HG03135 (cell line): Measurements from ENCODE around the gene SGMS1.
"Not testable (repeated sequence)": the region's sequence is repeated elsewhere in the genome, so short reads cannot be mapped to it uniquely, and the experiment has no call there.

ENCODE experiments used
- ATAC-seq: cut with Tn5 transposase; IDR thresholded peaks from one replicate; pipeline ENCODE4 v1.9.1; 2021; ENCODE audit warnings: mild to moderate bottlenecking, moderate library complexity; ENCODE audit not compliant: unreplicated experiment

The SGMS1 gene

GRCh38 chr10:50540069-50540825, 83.5 kb downstream of the SGMS1 start:
- ATAC-seq, result peak; percentile 57

GRCh38 chr10:50538555-50539398, 85.0 kb downstream of the SGMS1 start:
- ATAC-seq, result no peak

DNA sequence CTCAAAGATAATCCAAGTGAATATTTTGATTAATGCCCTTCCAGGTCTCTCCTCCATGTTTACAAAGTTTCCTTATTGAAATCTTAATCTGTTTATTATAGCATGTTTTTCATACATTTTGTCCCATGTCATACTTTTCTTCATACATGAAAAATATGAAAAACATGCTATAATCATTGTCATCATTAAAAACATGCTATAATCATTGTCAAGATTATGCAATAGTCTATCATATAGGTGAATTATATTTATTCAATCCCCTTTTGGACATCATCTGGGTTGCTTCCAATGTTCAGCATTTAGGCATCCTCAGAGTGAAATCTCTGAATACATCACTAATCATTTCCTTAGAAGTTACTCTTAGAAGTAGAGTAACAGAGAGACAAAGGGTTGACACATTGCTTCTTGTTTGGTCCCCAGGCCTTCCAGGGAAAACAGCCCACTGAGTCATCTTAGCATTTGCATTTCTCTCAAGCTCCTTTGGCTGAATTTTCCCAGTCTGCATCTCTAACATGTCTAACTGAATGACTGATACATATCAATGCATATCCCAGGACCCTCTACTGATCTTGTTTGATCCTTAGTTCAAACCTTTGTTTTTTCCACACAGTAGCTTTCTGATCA, 87.0 kb downstream of the SGMS1 start:
- ATAC-seq, result no peak

DNA sequence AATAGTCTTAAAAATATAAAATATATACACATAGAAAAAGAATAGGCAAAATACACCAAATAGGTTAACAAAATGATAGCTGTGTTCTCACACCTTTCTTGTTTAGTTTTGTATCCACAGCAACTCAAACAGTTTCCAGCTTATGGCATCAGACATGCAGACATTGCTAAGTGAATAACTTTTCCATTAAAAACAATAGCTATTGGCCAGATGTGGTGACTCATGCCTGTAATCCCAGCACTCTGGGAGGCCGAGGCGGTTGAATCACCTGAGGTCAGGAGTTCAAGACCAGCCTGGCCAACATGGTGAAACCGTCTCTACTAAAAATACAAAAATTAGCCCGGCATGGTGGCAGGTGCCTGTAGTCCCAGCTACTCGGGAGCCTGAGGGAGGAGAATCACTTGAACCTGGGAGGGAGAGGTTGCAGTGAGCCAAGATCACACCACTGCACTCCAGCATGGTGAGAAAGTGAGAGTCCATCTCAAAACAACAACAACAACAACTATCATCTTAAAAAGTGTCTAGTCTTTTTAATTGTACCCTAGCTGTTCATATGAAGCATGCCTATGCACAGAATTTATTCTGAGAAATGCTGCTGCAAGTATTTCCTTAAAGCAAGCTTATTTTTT, 88.9 kb downstream of the SGMS1 start:
- ATAC-seq, result not testable (repeated sequence)

DNA sequence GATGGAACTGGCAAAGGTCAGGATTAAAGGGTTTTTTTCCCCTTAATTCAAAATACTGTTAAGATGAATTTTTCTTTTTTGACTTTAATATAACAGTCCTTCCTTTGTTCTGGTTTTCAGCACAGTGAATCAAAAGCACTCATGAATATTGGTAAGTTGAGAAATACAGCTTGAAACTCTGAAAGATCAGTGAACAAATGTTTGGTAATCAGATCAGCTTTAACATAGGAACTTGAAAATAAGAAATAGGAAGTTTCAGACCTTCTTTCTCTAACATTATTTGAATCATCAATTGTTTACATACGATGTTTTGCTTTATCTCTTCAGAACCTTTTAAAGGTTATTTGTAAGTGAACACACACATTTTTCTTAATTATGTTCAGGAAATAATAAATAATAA, 90.5 kb downstream of the SGMS1 start:
- no peak for ATAC-seq

- no peak for ATAC-seq
Measured at GRCh38 chr10:50531388-50532077, 92.2 kb downstream of the SGMS1 start.

DNA sequence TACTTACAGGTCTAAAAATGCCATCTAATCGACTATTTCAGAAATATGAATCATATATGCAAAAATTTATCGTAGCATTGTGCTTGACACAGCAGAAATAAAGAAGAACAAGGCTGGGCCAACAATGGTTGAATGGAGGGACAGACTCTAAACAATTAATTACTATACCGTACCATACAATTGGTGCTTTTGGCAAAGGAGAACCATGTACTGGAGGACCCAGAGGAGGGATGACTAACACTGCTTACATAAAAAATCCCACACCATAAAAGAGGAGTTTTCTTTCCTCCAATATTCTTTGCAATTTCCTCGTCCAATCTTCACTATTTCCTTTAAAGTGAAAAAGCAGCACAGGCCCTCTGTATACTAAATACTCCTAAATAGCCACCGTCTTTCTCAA, 94.1 kb downstream of the SGMS1 start:
- ATAC-seq, result no peak

DNA sequence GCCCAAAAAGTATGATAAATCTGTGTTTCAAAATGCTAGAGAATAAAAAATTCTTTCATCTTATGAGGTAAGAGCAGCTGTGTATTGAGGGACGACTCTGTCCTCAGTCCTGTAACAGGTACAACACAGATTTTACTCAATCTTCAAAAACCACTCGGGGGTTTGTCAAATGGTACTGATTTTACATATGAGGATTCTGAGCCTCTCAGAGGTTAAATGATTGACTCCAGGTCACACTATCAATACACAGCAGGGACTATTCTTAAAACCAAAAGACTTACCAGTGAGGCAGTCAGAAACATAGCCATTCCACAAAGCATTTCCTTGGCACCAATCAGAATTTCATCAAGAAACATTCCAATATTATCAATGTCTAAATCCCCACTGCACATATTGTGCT, 95.5 kb downstream of the SGMS1 start:
- no peak for ATAC-seq

DNA sequence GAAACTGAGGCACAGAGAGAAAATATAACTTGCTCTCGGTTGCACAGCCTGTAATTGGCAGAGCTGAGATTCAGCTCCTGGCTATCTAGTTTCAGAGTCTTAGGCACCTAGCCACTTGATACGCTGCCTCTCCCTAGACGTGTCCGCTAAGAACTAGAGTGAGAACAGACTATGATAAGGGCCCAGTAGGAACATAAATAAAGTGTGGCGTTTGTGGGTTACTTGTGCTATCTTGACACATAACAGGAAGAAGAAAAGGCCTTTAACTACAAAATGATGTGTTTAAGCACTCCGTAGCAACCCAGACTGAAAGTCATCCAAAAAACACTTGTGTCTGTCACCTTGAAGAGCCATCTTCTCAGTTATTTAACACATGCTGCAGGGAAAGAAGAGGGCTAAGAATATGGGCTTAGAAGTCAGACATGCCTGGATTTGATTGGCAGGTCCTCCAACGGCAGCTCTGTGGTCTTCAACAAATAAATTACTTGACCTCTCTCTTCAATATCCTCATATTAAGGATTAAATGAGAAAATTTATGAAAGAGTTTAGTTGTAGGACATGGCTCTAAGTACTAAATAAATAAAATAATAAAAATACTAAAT, 96.2 kb downstream of the SGMS1 start:
- no peak for ATAC-seq

DNA sequence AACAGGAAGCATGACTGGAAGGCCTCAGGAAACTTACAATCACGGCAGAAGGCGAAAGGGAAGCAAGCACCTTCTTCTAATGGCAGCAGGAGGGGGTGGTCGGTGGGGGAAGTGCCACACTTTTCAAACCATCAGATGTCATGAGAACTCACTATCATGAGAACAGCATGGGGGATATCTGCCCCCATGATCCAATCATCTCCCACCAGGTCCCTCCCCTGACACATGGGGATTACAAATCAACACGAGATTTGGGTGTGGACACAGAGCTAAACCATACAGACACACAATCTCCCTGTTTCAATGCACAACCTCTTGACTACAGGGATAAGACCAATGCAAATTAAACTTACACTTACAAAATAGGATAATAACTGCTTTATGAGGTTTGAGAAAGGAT, 97.6 kb downstream of the SGMS1 start:
- ATAC-seq, result no peak

GRCh38 chr10:50523357-50523756, 100.4 kb downstream of the SGMS1 start:
- no peak for ATAC-seq

- no peak for ATAC-seq
Measured at GRCh38 chr10:50522908-50523307, 100.8 kb downstream of the SGMS1 start.

DNA sequence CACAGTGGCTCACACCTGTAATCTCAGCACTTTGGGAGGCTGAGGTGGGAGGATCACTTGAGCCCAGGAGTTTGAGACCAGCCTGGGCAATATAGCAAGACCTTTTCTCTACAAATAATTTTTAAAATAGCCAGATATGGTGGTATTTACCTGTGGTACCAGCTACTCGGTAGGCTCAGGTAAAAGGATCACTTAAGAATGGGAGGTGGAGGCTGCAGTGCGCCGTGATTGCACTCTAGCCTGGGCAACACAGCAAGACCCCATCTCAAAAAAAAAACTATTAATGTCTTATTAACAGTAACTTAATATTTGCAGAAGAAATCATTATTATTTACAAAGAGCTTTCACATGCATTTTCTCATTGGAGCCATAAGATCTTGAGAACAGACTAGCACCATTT, 103.6 kb downstream of the SGMS1 start:
- no peak for ATAC-seq

DNA sequence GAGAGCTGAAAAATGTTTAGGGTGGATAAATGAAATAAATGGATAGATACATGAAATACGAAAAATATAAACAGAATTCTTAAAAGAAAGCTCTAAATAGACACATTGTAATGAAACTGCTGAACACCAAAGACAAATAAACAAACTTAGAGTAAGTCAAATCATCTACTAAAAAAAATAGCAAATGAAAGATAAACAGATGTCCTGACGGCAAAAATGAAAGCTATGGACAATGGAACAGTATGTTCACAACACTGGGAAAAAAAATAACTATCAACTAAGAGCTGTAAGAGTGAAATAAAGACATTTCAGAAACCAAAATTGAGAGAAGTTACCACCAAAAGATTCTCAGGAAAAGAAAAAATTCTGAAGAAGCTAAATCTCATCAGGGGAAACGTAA, 106.1 kb downstream of the SGMS1 start:
- no peak for ATAC-seq

DNA sequence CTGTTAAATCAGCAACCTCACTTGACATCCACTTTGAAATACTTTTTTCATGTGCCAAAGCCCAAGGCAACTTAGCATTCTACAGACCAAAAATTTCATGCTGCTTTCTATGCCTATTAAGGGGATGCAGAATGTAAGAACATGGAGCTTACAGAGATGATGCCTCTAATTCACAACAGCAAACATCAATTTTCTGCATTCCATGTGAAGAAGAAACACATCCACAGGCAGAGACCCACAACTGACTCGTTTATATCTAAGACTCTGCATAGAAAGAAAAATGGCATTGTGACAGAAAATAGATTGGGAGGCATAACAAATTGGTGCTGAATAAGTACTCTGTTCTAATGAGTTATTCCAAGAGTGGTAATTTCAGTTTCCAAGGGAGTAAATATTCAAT, 107.6 kb downstream of the SGMS1 start:
- ATAC-seq, result no peak

- ATAC-seq, result no peak
Measured at GRCh38 chr10:50515420-50515819, 108.3 kb downstream of the SGMS1 start.

GRCh38 chr10:50514995-50515394, 108.8 kb downstream of the SGMS1 start:
- ATAC-seq, result no peak

- no peak for ATAC-seq
Measured at GRCh38 chr10:50513956-50514355, 109.8 kb downstream of the SGMS1 start.

DNA sequence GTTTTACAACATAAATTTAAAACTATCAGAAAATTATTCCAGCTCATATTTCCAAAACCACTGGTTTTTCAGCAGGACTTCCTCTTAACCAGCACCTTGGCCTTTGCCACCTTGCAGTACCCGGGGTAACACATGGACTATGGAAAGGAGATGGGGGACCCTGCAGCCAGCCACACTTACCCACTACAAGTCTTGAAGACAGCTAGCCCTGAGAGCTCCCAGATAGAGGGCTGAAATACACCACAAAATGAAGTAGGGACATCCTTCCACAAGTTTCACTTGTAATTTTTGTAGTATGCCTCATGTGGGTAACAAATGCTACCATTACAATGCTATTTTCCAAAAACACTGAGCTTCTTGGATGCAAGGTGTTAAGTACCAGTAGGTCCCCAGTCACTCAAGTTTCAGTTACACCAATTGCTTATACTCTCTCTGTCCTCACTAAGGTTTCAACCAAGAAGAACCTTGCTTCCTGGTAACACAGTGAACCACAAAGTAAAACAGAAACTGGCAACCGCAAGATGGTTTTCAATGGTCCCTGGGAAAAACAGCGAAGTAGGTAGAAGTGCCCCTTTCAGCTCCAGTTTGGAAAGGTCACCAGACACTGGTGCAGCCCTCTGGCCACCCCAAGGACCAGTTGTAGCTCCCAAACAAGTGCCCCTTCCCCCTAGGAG, 110.9 kb downstream of the SGMS1 start:
- peak; percentile 36 for ATAC-seq

- ATAC-seq, result peak; percentile 14
Measured at GRCh38 chr10:50512214-50512595, 111.6 kb downstream of the SGMS1 start.
